ENCODE results near the gene NLE1. TPM values are rescaled to one million over a fixed set of nuclear protein-coding genes. Genes with fewer than 3 reads are reported as not detected.

NLE1 gene
- total RNA-seq, 2 donors from 2014 or later = 8.1 to 10.7 TPM

GRCh38 chr17:35147375-35147905, 5.3 kb upstream of the NLE1 start, which contains the start of gene UNC45B:
TSS of gene UNC45B (plus strand) at chr17:35147817. CDS start at chr17:35148264, 447 bp downstream.
- H3K27me3 ChIP-seq (replicated peaks; ENCODE audit: insufficient read depth) = no peaks in the 10 kb centered on the region
- H3K9me3 ChIP-seq = no peaks in the 10 kb centered on the region
- no peak within 1 kb of the TSS for H3K27ac ChIP-seq
- no peak for ATAC-seq (ENCODE audit: insufficient number of reproducible peaks, low FRiP score, low read depth)
- H3K4me1 ChIP-seq (ENCODE audit: control insufficient read depth in 1 of 2, low read depth in 2 of 2) = peaks cover 0 to 2% of the 10 kb centered on the region in 2 donors
- no peak for DNase-seq (ENCODE audit: low spot score)
- no peak within 1 kb of the TSS for H3K4me3 ChIP-seq
- no peaks in the 10 kb centered on the region for H3K36me3 ChIP-seq
- no peak for TF ChIP-seq CTCF (IDR thresholded peaks at IDR 0.05)

- Histone ChIP-seq H3K9me3 (no peaks in the 10 kb centered on the region), H3K4me3 (no peak overlapping the region), H3K36me3 (no peaks in the 10 kb centered on the region), H3K27ac (no peak overlapping the region), H3K27me3 (replicated peaks; ENCODE audit: insufficient read depth) (no peaks in the 10 kb centered on the region), H3K4me1 (ENCODE audit: control insufficient read depth in 1 of 2, low read depth in 2 of 2) (peaks cover 3 to 4% of the 10 kb centered on the region in 2 donors)
- DNase-seq (ENCODE audit: low spot score) (no peak), ATAC-seq (ENCODE audit: insufficient number of reproducible peaks, low FRiP score, low read depth) (no peak)
- TF ChIP-seq CTCF (IDR thresholded peaks at IDR 0.05) = no peak
Measured at GRCh38 chr17:35146214-35146833, 4.2 kb upstream of the NLE1 start.

GRCh38 chr17:35144840-35145239, 2.7 kb upstream of the NLE1 start:
- DNase-seq (ENCODE audit: low spot score) = no peak
- Histone ChIP-seq H3K36me3 (no peaks in the 10 kb centered on the region), H3K4me3 (no peak overlapping the region), H3K27ac (no peak overlapping the region), H3K4me1 (ENCODE audit: control insufficient read depth in 1 of 2, low read depth in 2 of 2) (peaks cover 7 to 14% of the 10 kb centered on the region in 2 donors), H3K27me3 (replicated peaks; ENCODE audit: insufficient read depth) (no peaks in the 10 kb centered on the region), H3K9me3 (no peaks in the 10 kb centered on the region)
- no peak for TF ChIP-seq CTCF (IDR thresholded peaks at IDR 0.05)
- ATAC-seq (ENCODE audit: insufficient number of reproducible peaks, low FRiP score, low read depth) = no peak

- H3K9me3 ChIP-seq = no peaks in the 10 kb centered on the region
- no peak for TF ChIP-seq CTCF (IDR thresholded peaks at IDR 0.05)
- no peak overlapping the region for H3K27ac ChIP-seq
- no peaks in the 10 kb centered on the region for H3K27me3 ChIP-seq (replicated peaks; ENCODE audit: insufficient read depth)
- peak overlapping the region; percentile 80 for H3K4me3 ChIP-seq
- H3K36me3 ChIP-seq = peaks cover 10% of the 10 kb centered on the region
- DNase-seq (ENCODE audit: low spot score) (no peak), ATAC-seq (ENCODE audit: insufficient number of reproducible peaks, low FRiP score, low read depth) (no peak)
- peaks cover 7 to 14% of the 10 kb centered on the region in 2 donors for H3K4me1 ChIP-seq (ENCODE audit: control insufficient read depth in 1 of 2, low read depth in 2 of 2)
Measured at GRCh38 chr17:35142467-35142796, 329 bp upstream of the NLE1 start.

- Histone ChIP-seq H3K27me3 (replicated peaks; ENCODE audit: insufficient read depth) (no peaks in the 10 kb centered on the region), H3K27ac (no peak overlapping the region), H3K4me1 (ENCODE audit: control insufficient read depth in 1 of 2, low read depth in 2 of 2) (peaks cover 7 to 14% of the 10 kb centered on the region in 2 donors), H3K36me3 (peaks cover 46% of the 10 kb centered on the region), H3K9me3 (no peaks in the 10 kb centered on the region), H3K4me3 (no peak overlapping the region)
- no peak for DNase-seq (ENCODE audit: low spot score)
- TF ChIP-seq CTCF (IDR thresholded peaks at IDR 0.05) = no peak
- ATAC-seq (ENCODE audit: insufficient number of reproducible peaks, low FRiP score, low read depth) = no peak
Measured at GRCh38 chr17:35138218-35138617, 3.9 kb downstream of the NLE1 start.

Measured in thoracic aorta (tissue), 2 donors.